Activated T-cell treated with anti-CD3 and anti-CD28 coated beads, Interleukin-2, amount 50 U/mL, for 24 hours (primary cell): Measurements from ENCODE around the gene GLUD2.
"Not testable (repeated sequence)": the region's sequence is repeated elsewhere in the genome, so short reads cannot be mapped to it uniquely, and the experiment has no call there.

Source experiments
- DNase-seq: peaks from one replicate; pipeline ENCODE4 v3.0.0-alpha.2; 2020
- H3K27ac Mint-ChIP-seq: 2 replicates; pipeline ENCODE4 v1.8.0; 2020; ENCODE audit warnings: mild to moderate bottlenecking, mixed read lengths
- H3K27me3 Mint-ChIP-seq: 2 replicates; pipeline ENCODE4 v1.8.0; 2020; ENCODE audit warnings: mixed read lengths
- H3K36me3 Mint-ChIP-seq: 2 replicates; pipeline ENCODE4 v1.8.0; 2020; ENCODE audit warnings: low read depth, mixed read lengths
- H3K4me1 Mint-ChIP-seq: 2 replicates; pipeline ENCODE4 v1.8.0; 2020; ENCODE audit warnings: low read depth, mixed read lengths
- H3K4me3 Mint-ChIP-seq: 2 replicates; pipeline ENCODE4 v1.8.0; 2020; ENCODE audit warnings: mild to moderate bottlenecking, moderate library complexity, mixed read lengths
- H3K9me3 Mint-ChIP-seq: 2 replicates; pipeline ENCODE4 v1.8.0; 2020; ENCODE audit warnings: mixed read lengths

Gene GLUD2

DNA sequence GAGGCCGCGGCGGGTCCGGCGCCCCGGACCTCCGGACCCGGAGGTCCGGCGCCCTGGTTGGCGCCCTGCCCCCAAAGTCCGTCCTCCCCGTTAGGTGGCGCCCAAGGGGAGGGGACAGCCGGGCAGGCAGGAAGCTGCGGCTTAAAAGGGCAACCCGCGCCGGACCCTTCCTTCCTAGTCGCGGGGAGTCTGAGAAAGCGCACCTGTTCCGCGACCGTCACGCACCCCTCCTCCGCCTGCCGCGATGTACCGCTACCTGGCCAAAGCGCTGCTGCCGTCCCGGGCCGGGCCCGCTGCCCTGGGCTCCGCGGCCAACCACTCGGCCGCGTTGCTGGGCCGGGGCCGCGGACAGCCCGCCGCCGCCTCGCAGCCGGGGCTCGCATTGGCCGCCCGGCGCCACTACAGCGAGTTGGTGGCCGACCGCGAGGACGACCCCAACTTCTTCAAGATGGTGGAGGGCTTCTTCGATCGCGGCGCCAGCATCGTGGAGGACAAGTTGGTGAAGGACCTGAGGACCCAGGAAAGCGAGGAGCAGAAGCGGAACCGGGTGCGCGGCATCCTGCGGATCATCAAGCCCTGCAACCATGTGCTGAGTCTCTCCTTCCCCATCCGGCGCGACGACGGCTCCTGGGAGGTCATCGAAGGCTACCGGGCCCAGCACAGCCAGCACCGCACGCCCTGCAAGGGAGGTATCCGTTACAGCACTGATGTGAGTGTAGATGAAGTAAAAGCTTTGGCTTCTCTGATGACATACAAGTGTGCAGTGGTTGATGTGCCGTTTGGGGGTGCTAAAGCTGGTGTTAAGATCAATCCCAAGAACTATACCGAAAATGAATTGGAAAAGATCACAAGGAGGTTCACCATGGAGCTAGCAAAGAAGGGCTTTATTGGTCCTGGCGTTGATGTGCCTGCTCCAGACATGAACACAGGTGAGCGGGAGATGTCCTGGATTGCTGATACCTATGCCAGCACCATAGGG, at the start of gene GLUD2:
Gene GLUD2 (plus strand): TSS at position 170 of the 979 bp plus-strand sequence. CDS start 75 bp downstream, at position 245.
- Mint-ChIP-seq H3K27me3 (peaks cover 52% of the 10 kb centered on the region), H3K4me3 (peak within 1 kb of the TSS; percentile 0)
- DNase-seq, H3K4me1 Mint-ChIP-seq, H3K27ac Mint-ChIP-seq, H3K36me3 Mint-ChIP-seq, H3K9me3 Mint-ChIP-seq: not testable (repeated sequence)

DNA sequence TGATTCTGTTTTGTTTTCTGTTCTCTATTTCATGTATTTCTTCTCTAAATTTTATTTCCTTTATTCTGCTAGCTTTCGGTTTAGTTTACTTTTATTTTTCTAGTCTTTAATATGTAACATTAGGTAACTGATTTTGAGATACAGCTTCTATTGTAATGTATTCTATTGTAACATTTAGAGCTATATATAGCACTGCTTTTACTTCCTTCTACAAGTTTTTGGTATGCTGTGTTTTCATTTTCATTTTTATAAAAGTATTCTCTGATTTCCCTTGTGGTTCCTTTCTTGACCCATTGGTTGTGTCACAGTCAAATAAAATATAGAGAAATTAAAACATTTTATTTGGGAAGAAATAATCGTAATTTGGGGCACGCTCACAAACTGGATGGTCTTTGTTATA, 48.0 kb upstream of the GLUD2 start:
- H3K4me3 Mint-ChIP-seq, result no peak overlapping the region
- no peak for DNase-seq
- H3K27ac Mint-ChIP-seq, result no peak overlapping the region

DNA sequence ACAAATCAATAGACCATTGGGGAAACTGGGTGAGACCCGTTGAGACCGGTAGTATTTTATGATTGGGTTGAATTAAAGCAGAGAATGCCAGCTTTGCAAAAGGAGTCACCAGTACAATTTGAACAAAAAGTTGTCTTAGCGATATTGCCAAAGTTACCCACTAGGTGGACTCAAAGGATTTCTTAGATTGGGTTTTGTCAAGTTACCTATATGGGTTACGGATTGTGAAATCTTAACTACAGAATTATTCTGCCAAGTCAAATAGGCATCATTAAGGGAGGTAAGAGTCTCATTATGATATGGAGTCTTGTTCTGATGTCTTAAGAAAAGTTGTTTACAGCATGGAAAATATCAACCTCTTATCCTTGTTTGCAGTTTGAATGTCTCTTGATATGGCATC, 46.8 kb upstream of the GLUD2 start:
- Mint-ChIP-seq H3K27ac (no peak overlapping the region), H3K9me3 (no peaks in the 10 kb centered on the region), H3K4me1 (no peaks in the 10 kb centered on the region), H3K27me3 (peaks cover 24% of the 10 kb centered on the region), H3K4me3 (no peak overlapping the region), H3K36me3 (no peaks in the 10 kb centered on the region)
- DNase-seq, result no peak

More for the DNA sequence above, 48.0 kb upstream of the GLUD2 start:
- Mint-ChIP-seq H3K27me3 (peaks cover 31% of the 10 kb centered on the region), H3K36me3 (no peaks in the 10 kb centered on the region), H3K4me1 (no peaks in the 10 kb centered on the region), H3K9me3 (no peaks in the 10 kb centered on the region)

DNA sequence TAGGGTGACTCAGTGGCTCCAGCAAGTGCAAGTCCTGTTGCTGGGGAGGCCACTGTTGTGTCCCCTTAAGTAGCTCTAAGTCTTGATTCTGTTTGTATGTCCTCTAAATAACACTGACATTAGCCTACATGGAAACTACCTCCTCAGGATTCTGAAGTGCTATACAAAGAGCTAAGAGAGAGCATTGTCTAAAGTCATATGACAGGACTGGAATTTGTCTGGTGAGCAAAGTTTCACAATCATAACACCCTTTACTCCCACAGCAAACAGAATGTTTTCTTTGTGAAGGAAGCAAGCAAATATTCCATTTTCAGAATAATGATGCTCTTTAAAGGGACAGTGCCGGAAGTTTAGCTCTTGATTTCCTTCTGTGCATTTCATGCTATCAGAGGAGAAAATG, 38.5 kb upstream of the GLUD2 start:
- Mint-ChIP-seq H3K4me1 (no peaks in the 10 kb centered on the region), H3K36me3 (no peaks in the 10 kb centered on the region), H3K4me3 (no peak overlapping the region), H3K9me3 (no peaks in the 10 kb centered on the region), H3K27me3 (peaks cover 29% of the 10 kb centered on the region), H3K27ac (no peak overlapping the region)
- DNase-seq, result no peak

DNA sequence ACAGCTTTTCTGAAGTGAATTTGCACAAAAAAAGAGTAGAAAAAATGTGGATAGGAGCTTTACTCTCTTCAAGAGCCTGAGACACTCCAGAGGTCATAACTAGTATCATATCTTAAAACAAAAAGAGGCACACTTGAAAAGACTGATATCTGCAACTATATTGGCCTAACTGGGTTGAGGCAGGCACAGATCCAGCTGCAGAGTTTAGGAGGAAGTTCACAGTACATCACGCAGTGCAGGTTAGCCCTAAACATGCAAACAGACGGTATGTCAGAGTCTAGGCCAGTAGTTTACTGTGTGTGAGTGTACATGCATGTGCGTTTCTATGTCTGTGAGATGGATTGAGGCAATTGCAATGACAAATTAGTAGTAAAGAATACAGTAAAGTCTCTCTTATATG, 37.6 kb upstream of the GLUD2 start:
- no peak for DNase-seq
- Mint-ChIP-seq H3K4me1 (no peaks in the 10 kb centered on the region), H3K36me3 (no peaks in the 10 kb centered on the region), H3K4me3 (no peak overlapping the region), H3K27ac (no peak overlapping the region), H3K9me3 (no peaks in the 10 kb centered on the region), H3K27me3 (peaks cover 33% of the 10 kb centered on the region)

DNA sequence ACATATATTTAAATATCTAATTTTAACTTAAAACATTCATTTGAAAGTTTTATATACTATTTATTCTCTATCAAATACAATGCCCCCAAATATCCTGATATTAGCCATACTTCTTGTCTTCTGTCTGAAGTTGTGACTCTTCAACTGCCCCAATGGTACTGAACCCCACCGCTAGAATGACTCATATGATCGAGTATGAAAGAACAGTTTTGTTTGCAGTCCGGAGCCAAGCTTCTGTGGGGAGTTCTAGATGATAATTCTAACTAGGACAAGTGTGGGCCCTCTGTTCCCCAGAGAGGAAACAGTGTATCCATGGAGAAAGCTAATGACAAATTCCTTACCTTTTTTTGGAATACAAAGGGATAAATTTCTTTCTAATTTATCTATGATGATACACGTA, 37.2 kb upstream of the GLUD2 start:
- Mint-ChIP-seq H3K36me3 (no peaks in the 10 kb centered on the region), H3K9me3 (no peaks in the 10 kb centered on the region), H3K4me3 (no peak overlapping the region), H3K27me3 (peaks cover 36% of the 10 kb centered on the region), H3K27ac (no peak overlapping the region), H3K4me1 (no peaks in the 10 kb centered on the region)
- DNase-seq, result no peak

DNA sequence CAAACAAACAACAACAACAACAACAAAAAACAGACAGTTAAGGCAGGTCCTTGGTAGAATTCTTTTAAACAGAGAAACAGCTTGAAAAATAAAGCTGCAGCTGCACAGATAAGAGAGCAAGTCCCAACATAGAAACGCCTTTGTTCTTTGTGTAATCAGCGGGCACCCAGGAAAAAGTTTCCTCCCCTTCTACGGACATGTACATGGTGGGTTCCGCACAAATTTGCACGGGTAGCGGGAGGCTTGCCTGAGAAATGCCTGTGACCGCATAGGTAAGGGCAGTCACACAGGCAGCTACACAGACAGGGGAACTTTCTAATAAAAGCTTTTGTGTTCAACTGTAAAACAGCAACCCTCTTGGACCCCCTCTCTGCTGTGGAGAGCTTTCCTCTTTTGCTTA, 36.2 kb upstream of the GLUD2 start:
- Mint-ChIP-seq H3K9me3 (no peaks in the 10 kb centered on the region), H3K36me3 (no peaks in the 10 kb centered on the region), H3K27ac (no peak overlapping the region), H3K4me3 (no peak overlapping the region), H3K4me1 (no peaks in the 10 kb centered on the region), H3K27me3 (peaks cover 33% of the 10 kb centered on the region)
- no peak for DNase-seq

DNA sequence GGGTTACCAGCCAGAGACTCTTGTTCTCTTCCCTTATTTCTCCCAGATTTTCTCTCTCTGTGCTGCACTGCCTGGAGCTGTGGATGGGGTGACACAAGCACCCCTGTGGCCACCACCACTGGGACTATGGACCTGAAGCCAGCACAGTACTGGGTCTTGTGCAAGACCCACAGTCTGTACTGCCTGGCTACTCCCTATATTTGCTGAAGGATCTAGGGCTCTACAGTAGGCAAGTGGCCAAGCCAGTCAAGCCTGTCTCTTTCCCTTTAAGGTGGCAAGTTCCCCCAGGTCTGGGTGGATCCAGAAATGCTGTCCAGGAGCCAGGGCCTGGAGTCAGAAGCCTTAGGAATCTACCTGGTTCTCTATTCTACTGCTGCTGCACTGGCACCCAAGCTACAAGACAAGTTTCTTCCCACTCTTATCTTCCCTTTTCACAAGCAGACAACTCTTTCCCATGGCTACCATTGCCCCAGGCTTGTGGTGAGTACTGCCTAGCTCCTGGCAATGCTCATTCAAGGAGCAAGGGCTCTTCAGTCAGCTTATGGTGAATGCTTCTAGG, 33.4 kb upstream of the GLUD2 start:
- no peak overlapping the region for H3K4me3 Mint-ChIP-seq
- no peak overlapping the region for H3K27ac Mint-ChIP-seq
- DNase-seq, result no peak
- H3K36me3 Mint-ChIP-seq, result no peaks in the 10 kb centered on the region
- H3K9me3 Mint-ChIP-seq, result no peaks in the 10 kb centered on the region
- peaks cover 27% of the 10 kb centered on the region for H3K27me3 Mint-ChIP-seq
- no peaks in the 10 kb centered on the region for H3K4me1 Mint-ChIP-seq

DNA sequence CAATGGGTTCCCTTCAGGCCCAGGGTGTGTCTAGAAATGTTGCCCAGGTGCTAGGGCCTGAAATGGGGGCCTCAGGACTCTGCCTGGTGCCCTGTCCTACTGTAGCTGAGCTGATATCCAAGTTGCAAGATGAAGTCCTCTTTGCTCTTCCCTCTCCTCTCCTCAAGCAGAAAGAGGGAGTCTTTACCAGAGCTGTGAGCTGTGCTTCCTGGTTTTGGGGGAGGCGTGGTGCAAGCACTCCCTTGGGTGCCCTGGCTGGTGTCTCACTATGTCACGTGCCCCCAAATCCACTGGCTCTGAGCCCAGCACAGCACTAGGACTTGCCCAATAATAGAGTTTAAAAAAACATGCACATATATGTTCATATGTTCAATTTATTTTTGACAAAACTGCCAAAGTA, 32.6 kb upstream of the GLUD2 start:
- no peak for DNase-seq
- no peak overlapping the region for H3K4me3 Mint-ChIP-seq
- no peaks in the 10 kb centered on the region for H3K36me3 Mint-ChIP-seq
- H3K9me3 Mint-ChIP-seq, result no peaks in the 10 kb centered on the region
- H3K27ac Mint-ChIP-seq, result no peak overlapping the region
- no peaks in the 10 kb centered on the region for H3K4me1 Mint-ChIP-seq
- peaks cover 27% of the 10 kb centered on the region for H3K27me3 Mint-ChIP-seq

DNA sequence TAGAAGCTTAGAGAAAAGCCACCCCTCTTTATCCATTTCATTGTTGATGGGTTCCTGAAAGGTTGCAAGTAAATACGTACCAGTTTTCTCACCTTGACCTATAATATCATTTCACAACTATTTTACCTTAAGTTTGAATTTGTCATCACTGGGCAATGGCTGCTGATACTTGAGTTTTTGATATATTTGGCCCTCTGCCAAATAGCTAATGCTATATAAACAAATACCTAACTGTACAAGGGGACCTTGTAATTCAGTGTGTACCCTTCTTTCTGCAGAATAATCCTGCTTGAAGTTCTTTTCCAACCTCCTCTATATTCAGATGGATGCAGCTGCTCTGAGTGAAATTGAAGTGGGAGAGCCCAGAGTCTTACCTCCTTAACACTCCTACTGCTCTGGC, 19.0 kb upstream of the GLUD2 start:
- no peaks in the 10 kb centered on the region for H3K9me3 Mint-ChIP-seq
- H3K27me3 Mint-ChIP-seq, result peaks cover 34% of the 10 kb centered on the region
- H3K27ac Mint-ChIP-seq, result no peak overlapping the region

DNA sequence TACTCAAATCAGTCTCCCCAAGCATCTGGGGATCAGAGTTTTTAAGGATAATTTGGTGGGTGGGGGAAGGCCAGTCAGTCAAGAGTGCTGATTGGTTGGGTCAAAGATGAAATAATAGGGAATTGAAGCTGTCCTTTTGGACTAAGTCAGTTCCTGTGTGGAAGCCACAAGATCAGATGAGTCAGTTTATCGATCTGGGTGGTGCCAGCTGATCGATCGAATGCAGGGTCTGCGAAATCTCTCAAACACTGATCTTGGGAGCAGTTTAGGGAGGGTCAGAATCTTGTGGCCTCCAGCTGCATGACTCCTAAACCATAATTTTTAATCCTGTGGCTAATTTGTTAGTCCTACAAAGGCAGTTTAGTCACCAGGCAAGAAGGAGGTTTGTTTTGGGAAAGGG, 17.3 kb upstream of the GLUD2 start:
- H3K4me3 Mint-ChIP-seq, result no peak overlapping the region
- peaks cover 35% of the 10 kb centered on the region for H3K27me3 Mint-ChIP-seq
- H3K36me3 Mint-ChIP-seq, result no peaks in the 10 kb centered on the region
- DNase-seq, result no peak
- H3K4me1 Mint-ChIP-seq, result no peaks in the 10 kb centered on the region
- no peak overlapping the region for H3K27ac Mint-ChIP-seq
- H3K9me3 Mint-ChIP-seq, result no peaks in the 10 kb centered on the region

More for the DNA sequence above, 19.0 kb upstream of the GLUD2 start:
- no peaks in the 10 kb centered on the region for H3K4me1 Mint-ChIP-seq
- DNase-seq, result no peak
- no peaks in the 10 kb centered on the region for H3K36me3 Mint-ChIP-seq
- no peak overlapping the region for H3K4me3 Mint-ChIP-seq

DNA sequence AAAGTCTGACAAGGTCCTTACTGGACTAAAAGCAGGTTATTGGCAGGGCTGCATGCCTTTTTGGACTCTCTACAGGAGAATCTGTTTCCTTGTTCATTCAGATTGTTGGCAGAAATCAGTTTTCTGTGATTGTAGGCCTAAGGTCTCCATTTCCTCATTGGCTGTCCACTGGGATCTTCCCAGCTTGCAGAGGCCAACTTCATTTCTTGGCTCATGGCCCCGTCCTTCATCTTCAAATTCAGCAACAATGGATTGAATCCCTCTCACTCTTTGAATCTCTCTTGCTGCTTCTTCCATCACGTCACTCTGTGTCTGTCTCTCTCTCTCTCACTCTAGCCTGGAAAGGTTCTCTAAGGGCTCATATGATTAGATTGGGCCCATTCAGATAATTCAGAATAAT, 14.9 kb upstream of the GLUD2 start:
- H3K36me3 Mint-ChIP-seq, result no peaks in the 10 kb centered on the region

DNA sequence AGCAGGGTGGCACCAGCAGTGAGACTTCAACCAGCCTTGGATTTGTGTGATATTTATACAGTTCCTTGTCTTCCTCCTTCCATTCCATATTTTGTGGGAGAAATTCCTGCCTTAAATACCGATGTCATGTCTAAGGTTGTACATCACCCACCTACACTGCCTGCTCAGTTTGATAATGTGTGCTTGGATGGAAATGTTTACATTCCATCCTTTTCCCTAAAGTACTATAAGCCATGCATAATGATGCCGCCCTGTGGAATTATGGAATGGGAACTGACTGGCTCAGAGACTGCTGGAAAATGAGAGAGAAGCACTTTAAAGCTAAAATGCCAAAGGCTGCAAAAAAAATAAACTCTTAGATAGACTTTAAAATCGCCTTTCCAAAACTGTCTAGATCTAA, 11.3 kb upstream of the GLUD2 start:
- H3K4me3 Mint-ChIP-seq, result no peak overlapping the region
- H3K4me1 Mint-ChIP-seq, result no peaks in the 10 kb centered on the region
- peaks cover 45% of the 10 kb centered on the region for H3K27me3 Mint-ChIP-seq
- no peaks in the 10 kb centered on the region for H3K36me3 Mint-ChIP-seq
- DNase-seq, result no peak
- no peak overlapping the region for H3K27ac Mint-ChIP-seq
- no peaks in the 10 kb centered on the region for H3K9me3 Mint-ChIP-seq

More for the DNA sequence above, 14.9 kb upstream of the GLUD2 start:
- Mint-ChIP-seq H3K27ac (no peak overlapping the region), H3K9me3 (no peaks in the 10 kb centered on the region), H3K27me3 (peaks cover 34% of the 10 kb centered on the region), H3K4me1 (no peaks in the 10 kb centered on the region), H3K4me3 (no peak overlapping the region)
- no peak for DNase-seq

DNA sequence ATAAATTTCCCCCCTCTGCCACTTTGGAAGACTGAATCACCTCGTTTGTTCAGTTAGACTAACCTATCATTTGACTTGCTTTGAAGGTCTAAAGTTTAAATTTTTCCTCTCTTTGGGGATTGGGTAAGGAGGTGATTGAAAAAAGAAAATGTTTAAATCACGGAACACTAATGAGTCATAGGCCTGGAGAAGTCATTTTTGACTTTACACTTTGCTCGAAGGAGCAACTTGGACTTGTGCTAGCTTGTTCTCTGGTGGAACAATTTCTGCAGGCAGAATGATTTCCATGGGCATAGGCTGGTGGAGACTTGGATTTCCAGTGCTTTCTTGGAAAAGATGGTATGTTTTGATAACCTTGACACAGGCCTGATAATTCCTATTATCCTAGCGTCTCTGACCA, 10.5 kb upstream of the GLUD2 start:
- no peaks in the 10 kb centered on the region for H3K9me3 Mint-ChIP-seq
- DNase-seq, result no peak
- no peak overlapping the region for H3K27ac Mint-ChIP-seq
- H3K4me1 Mint-ChIP-seq, result no peaks in the 10 kb centered on the region
- no peaks in the 10 kb centered on the region for H3K36me3 Mint-ChIP-seq
- peaks cover 43% of the 10 kb centered on the region for H3K27me3 Mint-ChIP-seq
- no peak overlapping the region for H3K4me3 Mint-ChIP-seq

DNA sequence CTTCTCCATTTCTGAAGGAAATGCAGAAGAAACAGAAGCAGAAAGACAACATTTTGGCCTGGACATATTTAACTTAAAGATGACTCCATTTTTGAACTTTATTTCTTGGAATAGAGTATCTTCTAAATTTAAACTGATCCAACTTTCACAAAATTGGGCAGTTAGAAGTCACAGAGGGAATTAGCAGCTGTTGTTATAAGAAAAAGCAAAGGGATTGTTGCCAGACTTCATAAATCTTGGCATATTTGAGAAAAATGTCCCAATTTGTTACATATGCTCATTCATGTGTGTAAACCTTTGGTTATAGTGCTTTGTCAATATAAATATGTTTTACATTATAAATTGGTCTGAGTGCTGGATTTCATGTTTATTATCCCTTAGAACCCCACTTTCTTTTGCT, 3.4 kb downstream of the GLUD2 start:
- H3K4me3 Mint-ChIP-seq, result no peak overlapping the region
- H3K27ac Mint-ChIP-seq, result no peak overlapping the region
- H3K27me3 Mint-ChIP-seq, result peaks cover 46% of the 10 kb centered on the region
- no peaks in the 10 kb centered on the region for H3K4me1 Mint-ChIP-seq
- no peaks in the 10 kb centered on the region for H3K36me3 Mint-ChIP-seq
- no peaks in the 10 kb centered on the region for H3K9me3 Mint-ChIP-seq
- no peak for DNase-seq
